Measurements from ENCODE around the gene TSPAN3.

The TSPAN3 gene

GRCh38 chr15:76998663-76999285 lies 72.1 kb downstream of the TSPAN3 start:
- no peak overlapping the region for H3K27ac ChIP-seq
- TF ChIP-seq ZFX (IDR thresholded peaks at IDR 0.05; ENCODE audit: borderline replicate concordance) (no peak), CTCF (IDR thresholded peaks at IDR 0.05) (no peak)

- TF ChIP-seq ZFX (IDR thresholded peaks at IDR 0.05; ENCODE audit: borderline replicate concordance), result no peak
- TF ChIP-seq CTCF (IDR thresholded peaks at IDR 0.05), result no peak
- no peak overlapping the region for H3K27ac ChIP-seq
These were observed 74.1 kb downstream of the TSPAN3 start for GRCh38 chr15:76996526-76997401.

GRCh38 chr15:76996076-76996525 lies 74.8 kb downstream of the TSPAN3 start:
- H3K27ac ChIP-seq, result no peak overlapping the region
- TF ChIP-seq CTCF (IDR thresholded peaks at IDR 0.05), result no peak
- TF ChIP-seq ZFX (IDR thresholded peaks at IDR 0.05; ENCODE audit: borderline replicate concordance), result no peak

DNA sequence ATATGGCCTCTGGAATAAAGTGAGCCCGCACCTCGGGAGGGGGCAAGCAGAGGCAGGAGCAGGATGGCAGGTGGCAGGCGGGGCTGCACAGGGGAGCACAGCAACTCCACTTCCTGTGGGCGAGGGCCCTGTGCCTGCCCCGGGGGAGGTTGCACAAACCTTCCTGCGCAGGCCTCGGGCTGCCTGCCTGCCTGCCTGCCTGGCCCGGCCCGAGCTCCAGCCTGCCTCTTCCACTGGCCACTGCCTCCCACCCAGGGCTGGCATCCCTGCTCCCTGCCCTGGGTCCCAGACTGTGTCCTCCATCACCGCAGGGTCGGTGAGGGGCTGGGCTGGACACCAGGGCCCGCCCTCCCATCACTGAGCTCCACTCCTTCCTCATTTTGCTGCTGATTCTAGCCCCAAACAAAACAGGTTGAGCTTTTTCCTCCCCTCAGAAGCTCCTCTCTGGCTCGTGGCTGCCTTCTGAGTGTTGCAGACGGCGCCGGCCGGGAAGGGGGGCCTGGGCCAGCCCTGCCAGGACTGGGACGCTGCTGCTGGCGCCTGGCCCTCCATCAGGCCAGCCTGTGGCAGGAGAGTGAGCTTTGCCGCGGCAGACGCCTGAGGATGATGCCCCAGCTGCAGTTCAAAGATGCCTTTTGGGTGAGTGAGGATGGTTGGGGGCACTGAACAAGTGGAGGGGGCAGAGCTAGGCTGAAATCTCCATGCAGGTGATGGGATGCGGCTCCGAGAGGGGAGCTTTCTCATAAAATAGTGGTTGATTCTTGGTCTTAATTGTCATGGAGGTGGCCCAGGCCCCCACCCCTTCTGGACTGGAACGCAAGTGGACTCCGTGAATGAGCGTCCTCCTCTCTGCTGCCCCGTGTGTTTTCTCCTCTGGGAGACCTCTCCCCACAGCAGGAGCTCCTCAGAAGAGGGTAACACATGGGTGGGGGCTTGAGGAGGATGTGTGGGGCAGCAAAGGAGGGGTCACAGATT lies 75.7 kb downstream of the TSPAN3 start, which contains the start of gene PSTPIP1:
Gene PSTPIP1, plus strand, starts transcription at position 156 of the 975 bp plus-strand sequence. Its CDS starts 448 bp downstream, at position 604.
- TF ChIP-seq CTCF (IDR thresholded peaks at IDR 0.05) (no peak), ZFX (IDR thresholded peaks at IDR 0.05; ENCODE audit: borderline replicate concordance) (no peak)
- H3K27ac ChIP-seq, result no peak within 1 kb of the TSS

- H3K27ac ChIP-seq, result no peak overlapping the region
These were observed 76.4 kb downstream of the TSPAN3 start for GRCh38 chr15:76994496-76994895.

GRCh38 chr15:76994001-76994400 lies 76.9 kb downstream of the TSPAN3 start:
- TF ChIP-seq CTCF (IDR thresholded peaks at IDR 0.05), result no peak
- TF ChIP-seq ZFX (IDR thresholded peaks at IDR 0.05; ENCODE audit: borderline replicate concordance), result no peak
- no peak overlapping the region for H3K27ac ChIP-seq

More at GRCh38 chr15:76994496-76994895, 76.4 kb downstream of the TSPAN3 start:
- no peak for TF ChIP-seq ZFX (IDR thresholded peaks at IDR 0.05; ENCODE audit: borderline replicate concordance)
- no peak for TF ChIP-seq CTCF (IDR thresholded peaks at IDR 0.05)
